C4-2B (cell line): ENCODE data around the gene NCAPG2.

ENCODE experiments used
- CTCF ChIP-seq: fragments of 450-650 bp; conservative IDR thresholded peaks from 2 replicates; pipeline ENCODE4 v1.5.1; 2017; ENCODE audit warnings: mild to moderate bottlenecking
- ZFX ChIP-seq: fragments of 450-650 bp; IDR thresholded peaks from 2 replicates; pipeline ENCODE4 v1.6.1; 2017

GRCh38 chr7:158684329-158684728 lies 20.3 kb downstream of the NCAPG2 start:
- TF ChIP-seq CTCF (no peak), ZFX (no peak)
